ENCODE results near the gene CLPTM1L.
"Not testable (repeated sequence)": the region's sequence is repeated elsewhere in the genome, so short reads cannot be mapped to it uniquely, and the experiment has no call there.

The CLPTM1L gene

GRCh38 chr5:1366514-1366913, 21.6 kb upstream of the CLPTM1L start:
- no peak for DNase-seq (ENCODE audit: low read depth)
- H3K4me3 ChIP-seq (ENCODE audit: low read depth, low read length) = no peak overlapping the region
- no peak for TF ChIP-seq CTCF (conservative IDR thresholded peaks at IDR 0.05; ENCODE audit: low read depth, low read length)

- TF ChIP-seq CTCF (conservative IDR thresholded peaks at IDR 0.05; ENCODE audit: low read depth, low read length) = no peak
- H3K4me3 ChIP-seq (ENCODE audit: low read depth, low read length) = no peak overlapping the region
- DNase-seq (ENCODE audit: low read depth) = no peak
Measured at GRCh38 chr5:1364211-1364610, 19.3 kb upstream of the CLPTM1L start.

GRCh38 chr5:1363581-1363980, 18.7 kb upstream of the CLPTM1L start:
- DNase-seq (ENCODE audit: low read depth) = no peak
- no peak overlapping the region for H3K4me3 ChIP-seq (ENCODE audit: low read depth, low read length)
- no peak for TF ChIP-seq CTCF (conservative IDR thresholded peaks at IDR 0.05; ENCODE audit: low read depth, low read length)

- no peak for DNase-seq (ENCODE audit: low read depth)
- no peak overlapping the region for H3K4me3 ChIP-seq (ENCODE audit: low read depth, low read length)
- TF ChIP-seq CTCF (conservative IDR thresholded peaks at IDR 0.05; ENCODE audit: low read depth, low read length) = no peak
Measured at GRCh38 chr5:1363160-1363559, 18.3 kb upstream of the CLPTM1L start.

GRCh38 chr5:1362242-1363015, 17.5 kb upstream of the CLPTM1L start:
- TF ChIP-seq CTCF (conservative IDR thresholded peaks at IDR 0.05; ENCODE audit: low read depth, low read length) = no peak
- DNase-seq (ENCODE audit: low read depth) = no peak
- no peak overlapping the region for H3K4me3 ChIP-seq (ENCODE audit: low read depth, low read length)

- H3K4me3 ChIP-seq (ENCODE audit: low read depth, low read length) = no peak overlapping the region
- TF ChIP-seq CTCF (conservative IDR thresholded peaks at IDR 0.05; ENCODE audit: low read depth, low read length) = no peak
- no peak for DNase-seq (ENCODE audit: low read depth)
Measured at GRCh38 chr5:1360861-1361260, 16.0 kb upstream of the CLPTM1L start.

- not testable (repeated sequence) for H3K4me3 ChIP-seq (ENCODE audit: low read depth, low read length); DNase-seq (ENCODE audit: low read depth)
Measured at GRCh38 chr5:1360367-1360766, 15.5 kb upstream of the CLPTM1L start.
